CD4-positive, alpha-beta T cell treated with Interleukin-15 for 1 hour (primary cell): ENCODE data around the gene LAX1.
"Not testable (repeated sequence)": the region's sequence is repeated elsewhere in the genome, so short reads cannot be mapped to it uniquely, and the experiment has no call there.

Experiments used
- DNase-seq: peaks from one replicate; pipeline ENCODE4 v3.0.0-alpha.2; 2020

The LAX1 gene

GRCh38 chr1:203765029-203765837, at the start of gene LAX1:
Gene LAX1 (plus strand): TSS chr1:203765183. CDS start chr1:203765566, 383 bp downstream.
- DNase-seq, result peak; percentile 70

- DNase-seq, result no peak
Measured at GRCh38 chr1:203717120-203717519, 47.9 kb upstream of the LAX1 start.

- no peak for DNase-seq
Measured at GRCh38 chr1:203720242-203720641, 44.7 kb upstream of the LAX1 start.

- DNase-seq, result no peak
Measured at GRCh38 chr1:203722909-203723308, 42.1 kb upstream of the LAX1 start.

GRCh38 chr1:203726417-203726867, 38.5 kb upstream of the LAX1 start:
- DNase-seq, result no peak

- DNase-seq, result no peak
Measured at GRCh38 chr1:203733009-203733863, 31.7 kb upstream of the LAX1 start.

GRCh38 chr1:203742436-203742835, 22.5 kb upstream of the LAX1 start:
- no peak for DNase-seq

- DNase-seq, result no peak
Measured at GRCh38 chr1:203743091-203743571, 21.9 kb upstream of the LAX1 start.

GRCh38 chr1:203744075-203744972, 20.7 kb upstream of the LAX1 start:
- DNase-seq, result peak; percentile 20

GRCh38 chr1:203746281-203746680, 18.7 kb upstream of the LAX1 start:
- DNase-seq, result no peak

- DNase-seq, result no peak
Measured at GRCh38 chr1:203751051-203751450, 13.9 kb upstream of the LAX1 start.

GRCh38 chr1:203751618-203752361, 13.2 kb upstream of the LAX1 start:
- not testable (repeated sequence) for DNase-seq

- DNase-seq, result peak; percentile 30
Measured at GRCh38 chr1:203754455-203754864, 10.5 kb upstream of the LAX1 start.

- DNase-seq, result no peak
Measured at GRCh38 chr1:203756036-203756435, 8.9 kb upstream of the LAX1 start.

- DNase-seq, result not testable (repeated sequence)
Measured at GRCh38 chr1:203758749-203759148, 6.2 kb upstream of the LAX1 start.

GRCh38 chr1:203760506-203760905, 4.5 kb upstream of the LAX1 start:
- no peak for DNase-seq

- DNase-seq, result not testable (repeated sequence)
Measured at GRCh38 chr1:203761958-203762357, 3.0 kb upstream of the LAX1 start.

- DNase-seq, result no peak
Measured at GRCh38 chr1:203763505-203763904, 1.5 kb upstream of the LAX1 start.

- DNase-seq, result no peak
Measured at GRCh38 chr1:203764105-203765028, 616 bp upstream of the LAX1 start.

- no peak for DNase-seq
Measured at GRCh38 chr1:203768256-203768655, 3.3 kb downstream of the LAX1 start.
